ENCODE results near the gene PDHX. TPM values are rescaled to one million over a fixed set of nuclear protein-coding genes. Genes with fewer than 3 reads are reported as not detected.

PDHX gene
- total RNA-seq, 1 donor from 2014 or later: 44.0 TPM

DNA sequence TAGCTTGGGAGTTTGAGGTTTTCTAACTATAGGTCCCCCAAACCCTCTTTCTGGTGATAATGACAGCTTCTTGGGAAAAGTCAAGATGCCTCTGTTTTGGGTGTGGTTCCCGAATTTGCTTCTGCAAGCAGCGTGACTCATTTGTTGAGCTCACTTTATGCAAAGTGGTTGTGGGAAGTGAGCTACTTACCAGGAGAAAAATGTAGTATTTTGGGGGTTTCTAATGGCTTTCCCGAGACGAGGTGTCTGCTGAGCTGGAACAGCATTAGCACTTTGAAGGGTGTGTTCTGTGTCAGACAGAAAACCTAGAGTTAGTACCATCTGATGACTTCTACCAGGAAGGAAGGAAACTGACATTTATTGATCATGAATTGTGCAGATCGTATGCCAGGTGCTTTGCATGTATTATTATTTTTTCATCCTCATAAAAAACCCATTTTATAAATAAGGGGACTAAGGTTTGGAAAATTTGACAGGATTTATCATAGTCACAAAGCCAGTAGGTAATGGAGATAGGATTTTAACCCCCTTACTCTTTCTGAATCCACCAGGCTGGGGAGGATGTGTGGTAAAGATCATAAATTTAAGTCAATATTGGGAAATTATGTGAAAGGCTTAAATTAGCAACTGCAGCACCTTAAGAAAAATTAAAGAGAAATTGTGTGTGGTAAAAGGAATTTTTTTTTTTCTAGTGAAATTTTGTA, 113.7 kb downstream of the PDHX start:
- H3K9me3 Mint-ChIP-seq (ENCODE audit: unreplicated experiment): peaks cover 3% of the 10 kb centered on the region
- no peak overlapping the region for H3K4me3 Mint-ChIP-seq (ENCODE audit: unreplicated experiment)
- Histone ChIP-seq H3K9me3 (ENCODE audit: insufficient read depth, low read depth, low read length) (no peaks in the 10 kb centered on the region), H3K27ac (ENCODE audit: low read depth, low read length) (peak overlapping the region; percentile 81), H3K27me3 (ENCODE audit: insufficient read depth, low read length) (no peaks in the 10 kb centered on the region), H3K4me1 (ENCODE audit: insufficient read depth, low read length) (peaks cover 20% of the 10 kb centered on the region), H3K4me2 (ENCODE audit: low read length) (peak overlapping the region; percentile 67), H3K36me3 (ENCODE audit: insufficient read depth, low read length) (no peaks in the 10 kb centered on the region), H4K20me1 (ENCODE audit: insufficient read depth, low read length) (no peaks in the 10 kb centered on the region), H3K9ac (ENCODE audit: low read length) (peak overlapping the region; percentile 67), H3K4me3 (ENCODE audit: insufficient read depth, low read depth, low read length) (no peak overlapping the region), H2AFZ (ENCODE audit: low read depth, low read length) (no peak overlapping the region), H3K79me2 (ENCODE audit: insufficient read depth, low read length) (no peaks in the 10 kb centered on the region)
- H3K4me1 Mint-ChIP-seq (ENCODE audit: low read depth, unreplicated experiment): peaks cover 20% of the 10 kb centered on the region
- H3K36me3 Mint-ChIP-seq (ENCODE audit: low read depth, unreplicated experiment): no peaks in the 10 kb centered on the region
- H3K27ac Mint-ChIP-seq (ENCODE audit: unreplicated experiment): no peak overlapping the region
- DNase-seq (ENCODE audit: low read depth) (peak; percentile 91), FAIRE-seq (no peak)
- TF ChIP-seq EZH2 (IDR thresholded peaks at IDR 0.05; ENCODE audit: insufficient read depth, low read length) (no peak), CTCF (IDR thresholded peaks at IDR 0.05; ENCODE audit: insufficient read depth, low read depth, low read length) (no peak)
- H3K27me3 Mint-ChIP-seq (ENCODE audit: low read depth, unreplicated experiment): no peaks in the 10 kb centered on the region

GRCh38 chr11:35030716-35031213, 114.3 kb downstream of the PDHX start:
- Histone ChIP-seq H3K4me1 (ENCODE audit: insufficient read depth, low read length) (peaks cover 26% of the 10 kb centered on the region), H3K36me3 (ENCODE audit: insufficient read depth, low read length) (no peaks in the 10 kb centered on the region), H3K4me2 (ENCODE audit: low read length) (peak overlapping the region; percentile 67), H3K79me2 (ENCODE audit: insufficient read depth, low read length) (no peaks in the 10 kb centered on the region), H3K4me3 (ENCODE audit: insufficient read depth, low read depth, low read length) (no peak overlapping the region), H3K9ac (ENCODE audit: low read length) (peak overlapping the region; percentile 67), H3K9me3 (ENCODE audit: insufficient read depth, low read depth, low read length) (no peaks in the 10 kb centered on the region), H4K20me1 (ENCODE audit: insufficient read depth, low read length) (no peaks in the 10 kb centered on the region), H3K27me3 (ENCODE audit: insufficient read depth, low read length) (no peaks in the 10 kb centered on the region), H2AFZ (ENCODE audit: low read depth, low read length) (no peak overlapping the region), H3K27ac (ENCODE audit: low read depth, low read length) (peak overlapping the region; percentile 81)
- DNase-seq (ENCODE audit: low read depth) (peak; percentile 95), FAIRE-seq (peak; percentile 43)
- no peak for TF ChIP-seq EZH2 (IDR thresholded peaks at IDR 0.05; ENCODE audit: insufficient read depth, low read length)
- TF ChIP-seq CTCF (IDR thresholded peaks at IDR 0.05; ENCODE audit: insufficient read depth, low read depth, low read length): no peak
- Mint-ChIP-seq H3K4me3 (ENCODE audit: unreplicated experiment) (no peak overlapping the region), H3K27ac (ENCODE audit: unreplicated experiment) (peak overlapping the region; percentile 94), H3K36me3 (ENCODE audit: low read depth, unreplicated experiment) (no peaks in the 10 kb centered on the region), H3K9me3 (ENCODE audit: unreplicated experiment) (peaks cover 2% of the 10 kb centered on the region), H3K27me3 (ENCODE audit: low read depth, unreplicated experiment) (no peaks in the 10 kb centered on the region), H3K4me1 (ENCODE audit: low read depth, unreplicated experiment) (peaks cover 27% of the 10 kb centered on the region)

- no peak overlapping the region for H3K4me3 ChIP-seq (ENCODE audit: insufficient read depth, low read depth, low read length)
- no peaks in the 10 kb centered on the region for H3K36me3 Mint-ChIP-seq (ENCODE audit: low read depth, unreplicated experiment)
- H3K4me3 Mint-ChIP-seq (ENCODE audit: unreplicated experiment): no peak overlapping the region
- peak overlapping the region; percentile 94 for H3K27ac Mint-ChIP-seq (ENCODE audit: unreplicated experiment)
- TF ChIP-seq CTCF (IDR thresholded peaks at IDR 0.05; ENCODE audit: insufficient read depth, low read depth, low read length) (no peak), EZH2 (IDR thresholded peaks at IDR 0.05; ENCODE audit: insufficient read depth, low read length) (no peak)
- no peaks in the 10 kb centered on the region for H3K36me3 ChIP-seq (ENCODE audit: insufficient read depth, low read length)
- peak overlapping the region; percentile 67 for H3K9ac ChIP-seq (ENCODE audit: low read length)
- peak overlapping the region; percentile 67 for H3K4me2 ChIP-seq (ENCODE audit: low read length)
- H3K79me2 ChIP-seq (ENCODE audit: insufficient read depth, low read length): no peaks in the 10 kb centered on the region
- peak overlapping the region; percentile 81 for H3K27ac ChIP-seq (ENCODE audit: low read depth, low read length)
- no peak for FAIRE-seq
- no peaks in the 10 kb centered on the region for H3K27me3 Mint-ChIP-seq (ENCODE audit: low read depth, unreplicated experiment)
- no peaks in the 10 kb centered on the region for H4K20me1 ChIP-seq (ENCODE audit: insufficient read depth, low read length)
- no peak overlapping the region for H2AFZ ChIP-seq (ENCODE audit: low read depth, low read length)
- H3K27me3 ChIP-seq (ENCODE audit: insufficient read depth, low read length): no peaks in the 10 kb centered on the region
- no peaks in the 10 kb centered on the region for H3K9me3 ChIP-seq (ENCODE audit: insufficient read depth, low read depth, low read length)
- DNase-seq (ENCODE audit: low read depth): no peak
- peaks cover 2% of the 10 kb centered on the region for H3K9me3 Mint-ChIP-seq (ENCODE audit: unreplicated experiment)
- peaks cover 31% of the 10 kb centered on the region for H3K4me1 ChIP-seq (ENCODE audit: insufficient read depth, low read length)
- H3K4me1 Mint-ChIP-seq (ENCODE audit: low read depth, unreplicated experiment): peaks cover 29% of the 10 kb centered on the region
Measured at GRCh38 chr11:35031346-35031745, 114.9 kb downstream of the PDHX start.
